ENCODE data around the gene C12orf43.
A peak's percentile ranks its signal among the peaks of the same experiment; 100 is the strongest.

Gene C12orf43

GRCh38 chr12:121018860-121019617, 2.8 kb upstream of the C12orf43 start:
- H3K4me3 ChIP-seq (ENCODE audit: control insufficient read depth in 1 of 7, extremely low read depth in 1 of 7, insufficient read depth in 4 of 7, low read depth in 2 of 7, low read length in 6 of 7): no peak overlapping the region
- ChIA-PET CTCF (interaction anchor here (0.7 kb wide), 1 partner anchor 188 kb away, joined by 3 read pairs; no protein-coding TSS in a partner anchor), POLR2A (interaction anchor here (0.6 kb wide), 1 partner anchor 432 kb away, joined by 3 read pairs; no protein-coding TSS in a partner anchor)

DNA sequence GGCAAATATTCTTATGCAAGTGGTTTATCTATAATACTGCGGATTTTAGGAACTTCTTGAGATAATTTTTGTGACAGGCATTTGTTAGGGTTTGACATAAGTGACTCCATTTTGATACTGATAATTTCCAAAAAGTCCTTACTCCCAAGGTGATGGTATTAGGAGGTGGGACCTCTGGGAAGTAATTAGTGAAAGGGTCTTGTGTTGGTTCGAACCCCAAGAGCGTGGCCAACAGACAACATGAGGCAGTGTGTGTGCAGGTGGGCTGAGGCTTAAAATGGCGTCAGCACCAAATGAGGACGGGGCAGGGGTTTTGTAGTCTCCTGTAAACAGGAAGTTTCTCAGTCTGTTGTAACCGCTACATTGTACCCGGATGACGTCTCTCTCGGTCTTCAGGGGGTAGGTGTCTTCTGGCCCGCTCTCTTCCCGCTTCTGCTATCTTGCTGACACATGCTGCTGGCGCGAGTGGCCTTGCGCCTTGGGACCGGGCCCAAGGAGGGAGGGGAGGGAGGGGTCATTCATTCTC, 1.7 kb upstream of the C12orf43 start:
- peaks cover 3 to 13% (median 8%) of the 10 kb centered on the region in 4 experiments for H3K4me1 ChIP-seq (ENCODE audit: control extremely low read depth in 1 of 4, control insufficient read depth in 4 of 4, insufficient read depth in 4 of 4, low read length in 3 of 4)
- DNase-seq: peak in 2 of 3 donors; percentile 8 to 24
- H3K27me3 ChIP-seq (replicated peaks in 2 of 5; ENCODE audit: control insufficient read depth in 4 of 5, insufficient read depth in 5 of 5, low read length in 4 of 5): no peaks in the 10 kb centered on the region
- no peak overlapping the region for H3K4me3 ChIP-seq (ENCODE audit: control insufficient read depth in 1 of 7, extremely low read depth in 1 of 7, insufficient read depth in 4 of 7, low read depth in 2 of 7, low read length in 6 of 7)
- H3K27ac ChIP-seq (ENCODE audit: insufficient read depth in 1 of 2, low read depth in 1 of 2, low read length in 2 of 2, poor library complexity in 1 of 2, severe bottlenecking in 2 of 2): no peak overlapping the region
- 95% methylated on average over 12 of the region's 15 CpGs for WGBS (ENCODE audit: insufficient coverage)
- peaks cover 0 to 3% (median 2%) of the 10 kb centered on the region in 4 experiments for H3K36me3 ChIP-seq (ENCODE audit: control insufficient read depth in 4 of 4, insufficient read depth in 4 of 4, low read length in 3 of 4)
- CTCF ChIA-PET: interaction anchor here (0.9 kb wide), 1 partner anchor 42 kb away, joined by 3 read pairs; no protein-coding TSS in a partner anchor
- peaks cover 0 to 4% (median 0%) of the 10 kb centered on the region in 5 experiments for H3K9me3 ChIP-seq (ENCODE audit: control extremely low read depth in 1 of 5, control insufficient read depth in 4 of 5, insufficient read depth in 2 of 5, low read depth in 1 of 5, low read length in 4 of 5)
- POLR2A ChIA-PET: no interaction called here

More at GRCh38 chr12:121018860-121019617, 2.8 kb upstream of the C12orf43 start:
- no peaks in the 10 kb centered on the region for H3K36me3 ChIP-seq (ENCODE audit: control insufficient read depth in 4 of 4, insufficient read depth in 4 of 4, low read length in 3 of 4)
- no peak for DNase-seq
- no peaks in the 10 kb centered on the region for H3K27me3 ChIP-seq (replicated peaks in 2 of 5; ENCODE audit: control insufficient read depth in 4 of 5, insufficient read depth in 5 of 5, low read length in 4 of 5)
- 100% methylated on average over 1 of the region's 2 CpGs for WGBS (ENCODE audit: insufficient coverage)
- peaks cover 3 to 13% (median 8%) of the 10 kb centered on the region in 4 experiments for H3K4me1 ChIP-seq (ENCODE audit: control extremely low read depth in 1 of 4, control insufficient read depth in 4 of 4, insufficient read depth in 4 of 4, low read length in 3 of 4)
- H3K27ac ChIP-seq (ENCODE audit: insufficient read depth in 1 of 2, low read depth in 1 of 2, low read length in 2 of 2, poor library complexity in 1 of 2, severe bottlenecking in 2 of 2): no peak overlapping the region
- peaks cover 0 to 4% (median 0%) of the 10 kb centered on the region in 5 experiments for H3K9me3 ChIP-seq (ENCODE audit: control extremely low read depth in 1 of 5, control insufficient read depth in 4 of 5, insufficient read depth in 2 of 5, low read depth in 1 of 5, low read length in 4 of 5)

DNA sequence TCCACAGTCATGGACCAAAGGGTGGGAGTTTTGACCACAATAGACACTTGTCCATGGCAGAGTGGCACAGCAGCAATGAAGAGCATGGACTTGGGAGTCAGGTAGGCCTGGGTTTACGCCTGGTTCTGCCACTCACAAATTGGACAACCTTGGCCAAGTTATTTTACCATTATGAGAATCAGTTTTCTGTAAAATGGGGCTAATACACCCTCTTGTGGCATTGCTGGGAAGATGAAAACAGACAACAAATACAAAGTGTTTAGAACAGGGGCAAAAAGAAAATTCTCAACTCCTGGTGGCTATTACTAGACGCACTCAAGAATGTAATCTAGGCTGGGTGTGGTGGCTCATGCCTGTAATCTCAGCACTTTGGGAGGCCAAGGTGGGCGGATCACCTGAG, 2.6 kb downstream of the C12orf43 start:
- ChIA-PET POLR2A (no interaction called here), CTCF (interaction anchor here (0.6 to 1.4 kb wide), 3 partner anchors 11 to 153 kb away, joined by 3 read pairs; no protein-coding TSS in a partner anchor)
- Histone ChIP-seq H3K4me3 (ENCODE audit: control insufficient read depth in 1 of 7, extremely low read depth in 1 of 7, insufficient read depth in 4 of 7, low read depth in 2 of 7, low read length in 6 of 7) (no peak overlapping the region), H3K27me3 (replicated peaks in 2 of 5; ENCODE audit: control insufficient read depth in 4 of 5, insufficient read depth in 5 of 5, low read length in 4 of 5) (no peaks in the 10 kb centered on the region), H3K36me3 (ENCODE audit: control insufficient read depth in 4 of 4, insufficient read depth in 4 of 4, low read length in 3 of 4) (peaks cover 9 to 33% (median 25%) of the 10 kb centered on the region in 4 experiments), H3K4me1 (ENCODE audit: control extremely low read depth in 1 of 4, control insufficient read depth in 4 of 4, insufficient read depth in 4 of 4, low read length in 3 of 4) (peaks cover 3 to 13% (median 8%) of the 10 kb centered on the region in 4 experiments), H3K27ac (ENCODE audit: insufficient read depth in 1 of 2, low read depth in 1 of 2, low read length in 2 of 2, poor library complexity in 1 of 2, severe bottlenecking in 2 of 2) (no peak overlapping the region), H3K9me3 (ENCODE audit: control extremely low read depth in 1 of 5, control insufficient read depth in 4 of 5, insufficient read depth in 2 of 5, low read depth in 1 of 5, low read length in 4 of 5) (peaks cover 0 to under 1% (median 0%) of the 10 kb centered on the region in 5 experiments)
- no peak for DNase-seq
- 100% methylated on average over 1 of the region's 3 CpGs for WGBS (ENCODE audit: insufficient coverage)

DNA sequence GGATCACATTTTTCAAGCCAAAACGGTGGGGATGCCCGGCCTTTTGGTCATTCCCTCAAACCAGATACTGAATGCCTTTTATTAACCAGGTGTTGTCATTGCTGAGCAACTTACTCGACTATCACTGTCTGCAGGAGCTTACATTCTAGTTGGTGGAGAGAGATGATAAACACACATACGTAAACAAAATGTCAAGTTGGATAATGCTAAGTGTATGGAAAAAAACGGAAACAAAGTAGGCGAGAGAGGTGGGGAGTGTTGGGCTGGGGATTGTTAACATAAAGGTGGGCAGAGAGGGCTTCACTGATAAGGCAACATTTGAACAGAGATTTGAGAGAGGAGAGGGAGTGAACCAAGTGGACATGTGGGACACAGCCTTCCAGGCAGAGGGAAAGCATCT, 4.5 kb downstream of the C12orf43 start:
- no peak for DNase-seq
- Histone ChIP-seq H3K9me3 (ENCODE audit: control extremely low read depth in 1 of 5, control insufficient read depth in 4 of 5, insufficient read depth in 2 of 5, low read depth in 1 of 5, low read length in 4 of 5) (no peaks in the 10 kb centered on the region), H3K4me1 (ENCODE audit: control extremely low read depth in 1 of 4, control insufficient read depth in 4 of 4, insufficient read depth in 4 of 4, low read length in 3 of 4) (peaks cover 3 to 13% (median 8%) of the 10 kb centered on the region in 4 experiments), H3K4me3 (ENCODE audit: control insufficient read depth in 1 of 7, extremely low read depth in 1 of 7, insufficient read depth in 4 of 7, low read depth in 2 of 7, low read length in 6 of 7) (no peak overlapping the region), H3K27ac (ENCODE audit: insufficient read depth in 1 of 2, low read depth in 1 of 2, low read length in 2 of 2, poor library complexity in 1 of 2, severe bottlenecking in 2 of 2) (no peak overlapping the region), H3K27me3 (replicated peaks in 2 of 5; ENCODE audit: control insufficient read depth in 4 of 5, insufficient read depth in 5 of 5, low read length in 4 of 5) (no peaks in the 10 kb centered on the region), H3K36me3 (ENCODE audit: control insufficient read depth in 4 of 4, insufficient read depth in 4 of 4, low read length in 3 of 4) (peaks cover 15 to 48% (median 36%) of the 10 kb centered on the region in 4 experiments)
- ChIA-PET CTCF (no interaction called here), POLR2A (no interaction called here)
- WGBS (ENCODE audit: insufficient coverage): 97% methylated on average over 6 of the region's 6 CpGs

- WGBS (ENCODE audit: insufficient coverage): 91% methylated on average over 6 of the region's 8 CpGs
- ChIA-PET CTCF (interaction anchor here (1.7 kb wide), 1 partner anchor 49 kb away, joined by 7 read pairs; no protein-coding TSS in a partner anchor), POLR2A (no interaction called here)
- Histone ChIP-seq H3K9me3 (ENCODE audit: control extremely low read depth in 1 of 5, control insufficient read depth in 4 of 5, insufficient read depth in 2 of 5, low read depth in 1 of 5, low read length in 4 of 5) (no peaks in the 10 kb centered on the region), H3K4me3 (ENCODE audit: control insufficient read depth in 1 of 7, extremely low read depth in 1 of 7, insufficient read depth in 4 of 7, low read depth in 2 of 7, low read length in 6 of 7) (no peak overlapping the region), H3K4me1 (ENCODE audit: control extremely low read depth in 1 of 4, control insufficient read depth in 4 of 4, insufficient read depth in 4 of 4, low read length in 3 of 4) (peaks cover 3 to 10% (median 7%) of the 10 kb centered on the region in 4 experiments), H3K27ac (ENCODE audit: insufficient read depth in 1 of 2, low read depth in 1 of 2, low read length in 2 of 2, poor library complexity in 1 of 2, severe bottlenecking in 2 of 2) (no peak overlapping the region), H3K36me3 (ENCODE audit: control insufficient read depth in 4 of 4, insufficient read depth in 4 of 4, low read length in 3 of 4) (peaks cover 15 to 52% (median 40%) of the 10 kb centered on the region in 4 experiments), H3K27me3 (replicated peaks in 2 of 5; ENCODE audit: control insufficient read depth in 4 of 5, insufficient read depth in 5 of 5, low read length in 4 of 5) (no peaks in the 10 kb centered on the region)
- no peak for DNase-seq
Observed at GRCh38 chr12:121010860-121011259, 5.4 kb downstream of the C12orf43 start.

- Histone ChIP-seq H3K27me3 (replicated peaks in 2 of 5; ENCODE audit: control insufficient read depth in 4 of 5, insufficient read depth in 5 of 5, low read length in 4 of 5) (no peaks in the 10 kb centered on the region), H3K36me3 (ENCODE audit: control insufficient read depth in 4 of 4, insufficient read depth in 4 of 4, low read length in 3 of 4) (peaks cover 15 to 58% (median 43%) of the 10 kb centered on the region in 4 experiments), H3K4me1 (ENCODE audit: control extremely low read depth in 1 of 4, control insufficient read depth in 4 of 4, insufficient read depth in 4 of 4, low read length in 3 of 4) (no peaks in the 10 kb centered on the region), H3K4me3 (ENCODE audit: control insufficient read depth in 1 of 7, extremely low read depth in 1 of 7, insufficient read depth in 4 of 7, low read depth in 2 of 7, low read length in 6 of 7) (no peak overlapping the region), H3K9me3 (ENCODE audit: control extremely low read depth in 1 of 5, control insufficient read depth in 4 of 5, insufficient read depth in 2 of 5, low read depth in 1 of 5, low read length in 4 of 5) (no peaks in the 10 kb centered on the region), H3K27ac (ENCODE audit: insufficient read depth in 1 of 2, low read depth in 1 of 2, low read length in 2 of 2, poor library complexity in 1 of 2, severe bottlenecking in 2 of 2) (no peak overlapping the region)
- WGBS (ENCODE audit: insufficient coverage): 95% methylated on average over 8 of the region's 10 CpGs
- ChIA-PET CTCF (interaction anchor here (0.9 to 1.7 kb wide), 2 partner anchors 25 to 50 kb away, joined by 3 to 7 read pairs; no protein-coding TSS in a partner anchor), POLR2A (no interaction called here)
- DNase-seq: peak in 2 of 3 donors; percentile 27 to 47
Observed at GRCh38 chr12:121009741-121010140, 6.5 kb downstream of the C12orf43 start.
